Posterior cingulate gyrus (tissue), 11 donors: ENCODE measurements around the gene NPTXR.

Source experiments
- DNase-seq, 10 donors: peaks; one replicate each; pipeline versions ENCODE4 v3.0.0 to v3.0.0-alpha.2; 2020 to 2021; ENCODE audit warnings: mixed read lengths in 3 of 10
- intact Hi-C: fragments of 100-400 bp; cut with DNase I; formaldehyde crosslinking; loops from one replicate; pipeline ENCODE4 v1.15.1; 2023

NPTXR gene

DNA sequence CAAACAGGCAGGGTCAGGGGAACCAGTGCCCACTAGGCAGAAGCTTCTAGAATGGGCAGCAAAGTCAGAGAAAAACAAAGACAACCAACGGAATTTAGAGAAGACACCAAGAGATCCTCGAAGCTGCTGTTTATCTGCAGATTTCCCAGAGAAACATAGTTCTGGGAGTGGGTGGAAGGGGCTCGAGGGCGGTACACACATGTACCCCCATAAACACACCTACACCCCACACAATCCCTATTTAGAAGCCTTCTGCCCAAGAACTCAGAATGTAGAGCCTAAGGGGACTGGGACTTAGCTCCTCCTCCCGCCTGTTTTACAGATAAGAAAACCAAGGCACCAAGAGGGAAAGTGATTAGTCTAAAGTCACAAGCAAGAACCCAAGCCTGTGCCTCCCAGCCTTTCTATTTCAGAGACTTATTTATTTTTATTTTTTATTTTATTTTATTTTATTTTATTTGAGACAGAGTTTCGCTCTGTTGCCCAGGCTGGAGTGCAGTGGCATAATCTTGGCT lies 6.4 kb downstream of the NPTXR start:
- peak in 1 of 10 donors; percentile 8 for DNase-seq
- intact Hi-C loops: no loop called here

DNA sequence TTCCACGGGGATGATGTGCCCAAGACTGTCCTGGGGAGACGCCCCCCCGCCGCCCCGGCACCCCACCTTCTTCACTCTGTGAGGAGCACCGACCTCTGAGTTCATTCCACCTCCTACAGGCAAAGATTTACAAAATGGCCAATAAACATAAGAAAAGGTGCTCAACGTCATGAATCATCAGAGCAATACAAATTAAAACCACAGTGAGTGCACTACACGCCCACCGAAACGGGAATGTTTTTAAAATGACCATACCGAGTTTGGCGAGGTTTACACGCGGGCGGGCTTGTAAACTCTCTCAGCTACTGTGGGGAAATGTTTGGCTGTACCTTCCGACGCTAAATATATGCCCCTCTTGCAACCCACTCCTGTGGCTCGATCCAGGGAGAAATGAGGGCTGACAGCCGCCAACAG lies 7.9 kb downstream of the NPTXR start:
- intact Hi-C loops: no loop called here
- DNase-seq: peak in 3 of 10 donors; percentile 46 to 82 (median 80)

DNA sequence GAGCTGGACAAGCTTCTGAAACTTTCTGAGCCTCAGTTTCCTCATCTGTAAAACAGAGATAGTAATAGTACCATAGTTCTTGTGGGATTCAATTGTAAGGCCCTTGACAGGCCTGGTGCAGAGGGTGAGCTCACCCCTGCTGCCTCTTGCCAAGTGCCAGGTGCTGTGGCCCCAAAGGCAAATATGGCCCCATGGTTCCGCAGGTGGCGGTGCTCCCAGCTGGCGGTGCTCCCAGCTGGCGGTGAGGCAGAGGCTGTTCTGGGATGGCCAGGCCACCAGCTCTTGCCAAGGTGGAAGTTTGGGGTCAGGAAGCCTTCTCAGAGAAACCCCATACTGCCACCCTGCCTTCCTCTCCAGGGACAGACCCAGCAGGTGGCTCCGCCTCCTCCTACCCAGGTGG lies 8.8 kb downstream of the NPTXR start:
- intact Hi-C loops: loop anchor here (5.0 kb wide), 1 partner anchor 48 kb away; no protein-coding TSS in a partner anchor

DNA sequence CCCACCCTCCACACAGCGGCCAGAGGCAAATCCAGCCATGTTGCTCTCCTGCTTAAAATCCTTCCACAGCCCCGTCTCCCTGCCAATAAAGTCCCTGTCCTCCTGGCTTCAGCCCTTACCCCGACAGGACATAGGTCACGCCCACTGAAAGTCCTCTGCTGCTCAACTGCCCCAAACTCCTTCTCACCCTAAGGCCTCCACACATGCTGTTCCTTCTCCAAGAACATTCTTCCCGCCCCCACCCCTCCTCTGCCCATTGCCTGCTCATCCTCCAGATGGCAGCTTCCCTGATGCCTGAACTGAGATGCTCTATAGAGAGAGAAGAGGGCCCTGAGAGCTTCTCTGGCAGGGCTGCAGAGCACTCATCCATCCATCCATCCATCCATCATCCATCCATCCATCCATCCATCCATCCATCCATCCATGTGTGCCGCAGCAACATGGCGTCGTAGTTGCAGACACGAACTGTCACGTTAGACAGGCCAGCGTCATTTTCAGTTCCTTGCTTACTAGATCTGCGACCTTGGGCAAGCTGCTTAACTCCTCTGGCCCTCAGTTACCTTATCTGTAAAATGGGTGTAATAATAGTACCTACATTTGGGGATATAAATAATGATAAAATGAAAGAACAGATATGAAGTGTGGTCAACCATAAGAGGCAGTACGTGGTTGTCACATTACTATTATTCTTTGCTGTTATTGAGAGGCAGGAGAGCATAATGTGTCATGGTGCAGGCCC lies 9.4 kb downstream of the NPTXR start:
- intact Hi-C loops: loop anchor here (5.0 kb wide), 1 partner anchor 47 kb away; no protein-coding TSS in a partner anchor
- peak in 3 of 10 donors; percentile 5 to 57 (median 23) for DNase-seq

More for the DNA sequence above, 8.8 kb downstream of the NPTXR start:
- peak in 3 of 10 donors; percentile 11 to 66 (median 48) for DNase-seq

DNA sequence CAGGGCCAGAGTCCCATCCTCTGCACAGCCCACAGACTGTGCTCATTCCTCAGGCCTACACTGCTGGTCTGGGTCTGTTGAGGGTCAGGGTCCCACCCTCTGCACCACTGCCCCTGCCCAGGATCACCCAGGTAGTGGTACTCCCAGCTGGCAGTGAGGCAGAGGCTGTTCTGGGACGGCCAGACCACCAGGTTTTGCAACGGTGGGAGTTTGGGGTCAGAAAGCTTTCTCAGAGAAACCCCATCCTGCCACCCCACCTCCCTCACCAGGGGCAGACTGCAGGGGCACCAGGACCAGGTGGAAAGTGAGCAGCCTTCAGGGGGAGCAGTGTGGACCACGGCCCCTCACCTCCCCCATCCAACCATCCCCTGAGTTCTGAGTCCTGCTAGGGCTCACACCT lies 10.8 kb downstream of the NPTXR start:
- intact Hi-C loops: loop anchor here (5.0 kb wide), 1 partner anchor 46 kb away; no protein-coding TSS in a partner anchor

DNA sequence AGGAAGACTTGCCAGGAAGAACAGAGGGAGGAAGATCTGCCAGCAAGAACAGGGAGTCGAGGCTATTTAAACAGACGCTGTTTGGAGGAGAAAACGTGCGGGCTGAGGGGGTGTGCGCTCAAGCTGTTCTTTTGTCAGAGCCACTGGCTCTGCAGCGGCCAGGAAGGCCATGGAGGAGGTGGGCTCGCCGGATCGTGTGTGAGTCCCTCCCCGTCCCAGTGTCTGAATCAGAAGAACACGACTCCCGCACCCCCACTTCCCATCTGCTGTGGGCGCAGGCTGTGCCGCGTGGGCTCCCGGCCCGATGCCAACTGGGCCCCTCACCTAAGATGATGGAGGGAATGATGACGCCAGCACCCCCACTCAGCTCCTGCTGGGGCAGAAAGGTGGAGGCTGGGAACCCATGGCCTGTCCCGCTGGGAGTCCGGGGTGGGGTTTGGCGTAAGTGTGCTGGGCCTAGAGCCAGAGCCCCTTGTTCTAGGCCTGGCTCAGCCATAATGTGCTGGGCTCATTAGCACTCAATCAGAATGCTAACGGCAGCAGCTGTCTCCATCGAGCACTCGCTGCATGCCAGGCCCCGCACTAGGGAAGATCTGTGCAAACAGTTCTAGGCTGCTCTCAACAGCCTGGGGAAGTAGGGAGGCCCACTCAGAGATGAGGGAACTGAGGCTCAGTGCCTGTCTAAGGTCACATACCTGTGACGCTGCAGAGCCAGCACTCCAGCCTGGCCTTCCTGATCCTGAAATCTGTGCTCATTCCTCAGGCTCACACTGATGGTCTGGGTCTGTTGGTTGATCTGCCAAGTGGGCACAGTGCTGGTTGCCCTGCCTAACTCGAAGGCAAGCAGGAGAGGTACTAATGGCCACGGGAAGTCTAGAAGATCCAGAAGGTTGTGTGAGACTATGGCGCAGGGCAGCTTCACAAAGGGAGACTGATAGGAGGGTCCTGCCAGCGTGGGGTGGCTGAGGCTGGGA lies 11.5 kb downstream of the NPTXR start:
- DNase-seq: peak; percentile 17 to 95 (median 64)
- intact Hi-C loops: loop anchor here (5.0 kb wide), 1 partner anchor 45 kb away; no protein-coding TSS in a partner anchor

More for the DNA sequence above, 10.8 kb downstream of the NPTXR start:
- DNase-seq: peak in 3 of 10 donors; percentile 7 to 67 (median 46)

DNA sequence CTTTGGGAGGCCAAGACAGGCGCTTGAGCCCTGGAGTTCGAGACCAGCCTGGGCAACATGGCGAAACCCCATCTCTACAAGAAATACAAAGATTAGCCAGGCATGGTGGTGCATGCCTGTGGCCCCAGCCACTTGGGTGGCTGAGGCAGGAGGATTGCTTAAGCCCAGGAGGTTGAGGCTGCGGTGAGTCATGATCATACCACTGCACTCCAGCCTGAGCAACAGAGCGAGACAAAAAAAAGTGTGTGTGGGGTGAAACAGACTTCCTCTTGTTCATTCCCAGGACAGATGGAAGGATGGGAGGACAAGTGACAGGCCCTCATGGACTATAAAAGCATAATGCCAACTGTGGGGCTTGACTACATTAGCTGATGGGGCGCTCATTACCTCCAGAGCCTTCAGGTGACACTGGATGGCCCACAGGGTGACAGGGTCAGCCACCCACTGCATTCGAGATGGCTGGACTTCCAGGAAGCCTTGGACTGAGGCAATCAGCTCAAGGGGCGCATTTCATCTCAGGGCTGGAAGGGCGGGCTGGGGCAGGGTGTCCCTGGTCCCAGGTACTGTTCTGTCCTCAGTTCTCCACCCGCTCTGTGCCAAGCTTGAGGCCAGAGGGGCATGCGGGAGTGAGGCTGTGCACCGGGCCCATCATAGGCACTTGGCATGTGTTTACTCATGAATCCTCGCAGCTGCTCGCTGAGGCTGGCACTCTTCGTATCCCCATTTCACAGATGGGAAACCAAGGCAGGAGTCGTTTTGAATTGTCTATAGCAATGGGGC lies 12.5 kb downstream of the NPTXR start:
- intact Hi-C loops: loop anchor here (5.0 kb wide), 1 partner anchor 44 kb away; no protein-coding TSS in a partner anchor
- peak in 3 of 10 donors; percentile 18 to 86 (median 61) for DNase-seq

DNA sequence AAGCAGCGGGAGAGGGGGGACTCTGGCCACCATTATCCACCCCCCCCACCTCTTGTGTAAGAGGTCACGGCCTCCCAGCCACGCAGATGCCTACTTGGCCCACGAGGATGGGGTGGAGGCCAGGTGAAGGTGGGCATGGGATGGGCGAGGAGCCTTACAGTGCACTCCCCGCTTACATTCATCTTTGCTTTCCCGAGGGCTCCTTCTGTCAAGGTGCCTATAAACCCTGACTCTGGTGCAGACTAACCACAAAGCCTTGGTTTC lies 13.1 kb downstream of the NPTXR start:
- intact Hi-C loops: loop anchor here (5.0 kb wide), 1 partner anchor 43 kb away; no protein-coding TSS in a partner anchor

DNA sequence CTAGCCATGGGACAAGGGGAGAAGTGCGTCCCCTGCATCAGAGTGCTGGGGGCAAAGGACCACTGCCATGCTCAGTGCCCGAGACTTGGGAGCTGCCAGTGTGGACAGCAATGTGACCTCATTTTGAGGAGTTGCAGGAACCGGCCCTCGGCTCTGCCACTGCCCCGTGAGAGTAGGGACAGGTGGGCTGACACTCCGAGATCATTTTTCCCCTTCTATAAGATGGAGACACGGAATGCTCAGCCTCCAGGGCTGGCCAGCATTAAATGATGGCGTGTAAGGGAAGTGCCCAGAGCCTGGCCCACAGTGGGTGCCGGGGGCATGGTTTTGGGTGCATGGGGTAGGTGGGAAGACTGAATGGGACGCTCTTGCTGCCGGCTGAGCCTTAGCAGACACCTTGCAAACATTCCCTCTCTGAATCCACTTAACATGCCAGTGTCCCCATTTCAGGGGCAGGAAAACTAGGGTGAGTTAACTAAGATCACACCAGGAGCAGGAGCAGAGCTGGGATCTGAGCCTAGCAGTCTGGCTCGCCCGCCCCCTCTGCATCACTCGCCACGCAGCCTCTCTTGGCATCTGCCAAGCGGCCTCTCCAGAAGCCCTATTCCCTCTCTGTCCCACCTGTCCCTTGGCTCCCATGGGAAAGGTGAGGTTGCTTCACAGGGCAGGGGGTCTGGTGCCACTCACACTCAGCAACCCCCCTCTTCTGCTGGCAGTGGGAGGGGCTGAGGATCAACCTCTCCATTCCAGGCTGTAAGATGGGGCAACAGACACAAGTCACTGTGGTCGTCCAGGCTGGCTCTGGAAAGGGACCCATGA lies 13.6 kb downstream of the NPTXR start:
- DNase-seq: peak in 7 of 10 donors; percentile 44 to 94 (median 56)
- intact Hi-C loops: loop anchor here (5.0 kb wide), 1 partner anchor 43 kb away; no protein-coding TSS in a partner anchor

More for the DNA sequence above, 13.1 kb downstream of the NPTXR start:
- DNase-seq: peak in 2 of 10 donors; percentile 9 to 55

DNA sequence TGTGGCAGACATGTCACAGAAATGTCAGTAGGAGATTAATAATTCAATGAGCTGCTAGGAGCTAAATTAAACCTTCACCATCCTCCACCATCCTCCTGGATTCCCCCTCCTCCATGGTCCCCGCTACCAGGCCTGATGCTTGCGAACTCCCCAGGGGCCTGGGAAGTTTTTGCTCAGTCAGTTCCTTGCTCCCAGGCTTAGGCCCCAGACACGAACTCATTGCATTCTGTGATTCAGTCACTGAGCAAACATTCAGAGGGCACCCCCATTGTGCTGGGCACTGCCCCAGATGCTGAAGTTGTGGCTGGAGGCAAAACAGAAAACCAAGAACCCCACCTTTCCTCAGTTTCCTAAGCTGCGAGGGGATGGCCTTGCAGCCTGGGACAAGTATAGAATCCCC lies 14.3 kb downstream of the NPTXR start:
- intact Hi-C loops: no loop called here
- DNase-seq: peak in 2 of 10 donors; percentile 3 to 50

DNA sequence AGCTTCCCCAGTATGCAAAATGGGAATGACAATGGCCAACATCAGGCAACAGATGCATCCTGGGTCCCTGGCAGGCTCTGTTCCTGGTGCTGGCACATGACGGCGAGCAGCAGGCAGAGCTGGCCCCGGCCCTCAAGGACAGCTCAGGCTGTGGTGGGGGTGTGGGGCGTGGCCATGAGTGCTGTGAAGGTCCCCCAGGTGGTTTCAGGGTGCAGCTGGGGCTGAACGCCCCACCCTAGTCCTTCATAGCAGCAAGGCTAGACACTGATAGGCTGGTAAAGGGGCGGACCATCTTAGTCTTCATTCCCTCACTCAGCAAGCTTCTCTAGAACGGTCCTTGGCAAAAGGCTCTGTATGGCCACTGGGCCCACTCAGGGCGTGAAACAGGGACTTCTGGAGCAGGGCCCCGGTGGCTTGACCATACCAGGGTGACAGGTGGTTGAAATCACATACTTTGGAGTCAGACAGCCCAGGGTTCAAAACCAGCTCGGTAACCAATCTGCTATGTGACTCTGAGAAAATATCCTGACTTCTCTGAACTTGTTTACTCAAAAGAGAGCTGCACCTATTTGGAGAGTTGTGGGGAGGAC lies 15.1 kb downstream of the NPTXR start:
- DNase-seq: peak in 3 of 10 donors; percentile 13 to 67 (median 38)
- intact Hi-C loops: no loop called here

DNA sequence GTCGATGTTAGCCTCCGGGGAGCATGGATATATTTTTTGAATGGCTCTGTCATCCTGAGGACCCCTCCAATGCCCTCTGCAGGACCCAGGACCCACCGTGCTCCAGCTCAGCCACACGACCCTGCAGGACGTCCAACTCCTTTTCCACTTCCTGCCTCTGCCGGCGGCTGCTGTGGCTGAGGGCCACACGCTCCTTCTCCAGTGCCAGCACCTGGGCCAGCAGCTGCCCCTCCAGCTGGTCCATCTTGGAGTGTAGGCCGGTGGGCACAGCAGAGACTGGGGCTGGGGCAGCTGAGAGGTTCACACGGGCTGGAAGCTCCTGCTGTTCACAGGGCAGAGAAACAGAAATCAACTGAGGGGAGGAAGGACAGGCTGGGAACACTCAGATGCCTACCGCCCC lies 15.6 kb downstream of the NPTXR start:
- peak in 3 of 10 donors; percentile 14 to 74 (median 44) for DNase-seq
- intact Hi-C loops: no loop called here

DNA sequence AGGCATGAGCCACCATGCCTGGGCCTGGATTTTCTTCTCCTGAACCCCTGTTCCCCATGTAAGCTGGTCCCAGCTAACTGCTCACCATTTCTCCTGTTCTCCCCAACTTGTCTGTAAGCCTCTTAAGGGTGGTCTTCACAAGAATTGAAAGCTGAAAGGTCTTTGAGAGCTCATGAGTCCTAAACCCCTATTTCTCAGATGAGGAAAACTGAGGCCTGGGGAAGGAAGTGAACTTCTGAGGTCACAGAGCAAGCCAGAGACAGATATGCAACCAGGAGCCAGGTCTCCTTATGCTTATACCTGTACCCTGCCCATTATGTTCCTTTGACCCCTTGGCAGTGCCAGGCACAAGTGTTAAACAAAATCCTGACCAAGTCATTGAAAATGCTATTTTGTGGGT lies 16.3 kb downstream of the NPTXR start:
- intact Hi-C loops: no loop called here
- DNase-seq: no peak

DNA sequence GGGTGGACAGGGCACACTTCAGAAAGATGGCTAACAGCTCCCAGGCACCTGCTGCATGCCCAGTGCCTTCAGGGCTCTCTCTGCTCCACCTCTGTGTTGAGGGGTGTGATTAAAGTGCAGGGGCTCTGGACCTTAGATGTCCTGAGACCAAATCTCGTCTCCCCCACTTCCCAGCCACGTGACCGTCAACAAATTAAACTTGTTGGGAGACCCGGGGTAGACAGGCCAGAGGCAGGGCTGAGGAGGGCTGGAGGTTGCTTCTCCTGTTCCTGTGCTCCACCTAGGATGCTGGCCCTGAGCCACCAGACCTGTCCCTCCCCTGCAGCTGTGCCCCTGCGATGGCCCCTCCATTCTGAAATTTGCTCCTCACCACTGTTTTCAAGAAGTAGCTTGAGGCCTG lies 17.0 kb downstream of the NPTXR start:
- intact Hi-C loops: no loop called here

DNA sequence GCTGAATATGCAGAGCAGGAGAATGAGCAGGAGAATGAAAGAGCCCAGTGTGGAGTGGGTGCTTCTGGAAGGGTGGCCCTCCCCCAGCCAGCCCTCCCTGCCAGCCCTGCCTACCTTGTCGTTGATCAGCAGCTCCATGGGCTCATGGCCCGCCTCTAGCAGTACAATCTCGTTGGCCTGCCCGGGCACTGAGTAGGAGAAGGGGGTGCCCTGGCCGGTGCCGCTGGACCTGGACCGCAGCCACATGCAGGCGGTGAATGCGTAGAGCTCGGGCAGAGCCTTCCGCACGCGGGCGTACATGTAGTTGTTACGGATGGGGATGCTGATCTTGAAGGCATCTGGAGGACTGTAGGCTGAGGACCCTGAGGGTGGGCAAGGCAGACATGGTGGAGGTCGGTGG lies 17.4 kb downstream of the NPTXR start:
- DNase-seq: peak in 3 of 10 donors; percentile 23 to 77 (median 73)
- intact Hi-C loops: no loop called here

More for the DNA sequence above, 17.0 kb downstream of the NPTXR start:
- peak in 3 of 10 donors; percentile 12 to 45 (median 35) for DNase-seq

DNA sequence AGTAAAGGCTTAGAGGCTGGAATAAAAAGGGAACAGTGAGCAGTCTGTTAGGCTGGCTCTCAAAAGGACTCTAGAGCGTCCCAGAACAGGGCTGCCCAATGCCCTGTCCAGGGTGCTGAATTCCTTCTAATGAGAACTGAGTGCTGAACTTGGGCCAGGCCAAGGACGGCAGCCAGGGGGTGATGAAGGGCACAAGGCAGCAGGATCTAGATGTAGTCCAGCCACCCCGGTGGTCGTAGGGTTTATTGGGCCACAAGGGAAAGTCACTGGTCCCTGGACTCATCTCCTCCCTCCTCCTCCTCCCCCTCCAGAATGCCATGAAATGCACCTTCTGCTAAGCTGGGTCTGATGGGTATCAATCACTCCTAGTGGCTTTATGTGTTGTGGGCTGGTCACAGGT lies 19.2 kb downstream of the NPTXR start:
- intact Hi-C loops: no loop called here
- peak in 4 of 10 donors; percentile 52 to 91 (median 68) for DNase-seq

DNA sequence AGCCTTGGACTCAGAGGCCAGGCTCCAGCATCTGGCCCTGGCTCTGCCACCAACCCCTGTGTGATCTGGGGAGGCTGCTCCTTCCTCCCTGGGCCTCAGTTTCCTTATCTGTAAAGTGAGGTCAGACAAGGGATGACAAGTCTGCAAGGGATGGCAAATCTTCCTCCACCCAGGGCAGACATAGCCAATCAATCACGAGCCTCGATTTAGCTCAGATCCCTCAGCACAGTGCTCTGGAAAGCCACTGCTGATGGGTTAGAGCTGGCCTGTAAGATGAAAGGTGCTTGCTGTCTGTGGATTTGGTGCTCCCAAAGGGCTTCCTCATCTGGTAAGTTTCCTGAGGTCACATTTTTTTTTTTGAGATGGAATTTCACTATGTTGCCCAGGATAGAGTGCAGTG lies 20.2 kb downstream of the NPTXR start:
- DNase-seq: no peak
- intact Hi-C loops: no loop called here

DNA sequence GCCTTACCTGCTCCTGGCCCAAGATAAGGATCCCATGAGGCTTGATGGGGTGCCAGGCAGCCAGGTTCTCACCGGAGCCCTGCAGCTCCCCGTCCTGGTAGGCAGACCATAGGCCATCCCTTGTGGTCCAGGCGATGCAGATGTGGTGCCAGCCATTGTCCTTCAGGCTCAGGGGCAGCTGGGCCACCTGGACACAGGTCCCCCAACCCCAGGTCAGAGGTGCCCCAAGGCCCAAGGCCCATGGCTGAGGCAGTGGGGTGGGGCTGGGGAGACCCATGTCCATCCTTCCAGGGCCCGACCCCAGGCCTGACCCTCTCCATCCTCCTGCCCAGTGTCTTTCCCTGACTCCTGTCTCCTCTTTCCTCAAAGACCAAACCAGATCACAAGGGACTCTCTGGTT lies 20.8 kb downstream of the NPTXR start:
- no peak for DNase-seq
- intact Hi-C loops: no loop called here
